ENCODE measurements around the gene WNK2. TPM values are rescaled to one million over a fixed set of nuclear protein-coding genes. Genes with fewer than 3 reads are reported as not detected.
A peak's percentile ranks its signal among the peaks of the same experiment; 100 is the strongest.

WNK2 gene
- total RNA-seq, 1 donor from 2014 or later, result 218 TPM

- no peak for DNase-seq
- Histone ChIP-seq H3K27ac (replicated peaks) (peak overlapping the region; percentile 84), H3K4me1 (peaks cover 87% of the 10 kb centered on the region), H3K4me3 (no peak overlapping the region), H3K27me3 (ENCODE audit: low read depth) (no peaks in the 10 kb centered on the region), H3K36me3 (no peaks in the 10 kb centered on the region), H3K9me3 (replicated peaks) (peaks cover 13% of the 10 kb centered on the region)
- TF ChIP-seq CTCF (IDR thresholded peaks at IDR 0.05; ENCODE audit: borderline replicate concordance), result no peak
- intact Hi-C loops (cut with micrococcal nuclease), result no loop called here
Measured at GRCh38 chr9:93217706-93218105, 33.8 kb downstream of the WNK2 start.

DNA sequence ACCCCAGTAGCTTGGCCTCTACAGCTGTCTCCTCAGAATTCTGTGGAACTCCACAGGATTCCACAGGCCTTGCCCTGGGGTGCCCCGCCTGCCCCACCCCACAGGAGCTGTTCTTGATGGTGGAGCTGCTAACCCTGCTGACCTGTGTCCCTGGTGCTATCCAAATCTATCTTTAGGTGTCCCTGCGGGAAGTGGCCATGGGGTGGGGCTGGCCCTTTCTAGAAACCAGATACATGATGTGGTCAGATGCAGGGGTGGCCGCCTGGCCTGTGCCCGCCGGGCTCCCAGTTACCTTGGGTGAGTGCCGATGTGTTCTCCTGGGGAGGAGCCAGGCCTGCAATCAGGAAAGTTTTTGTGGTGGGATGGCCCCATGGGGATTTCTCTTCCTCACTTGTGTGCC lies 34.2 kb downstream of the WNK2 start:
- H3K27me3 ChIP-seq (ENCODE audit: low read depth), result no peaks in the 10 kb centered on the region
- peaks cover 13% of the 10 kb centered on the region for H3K9me3 ChIP-seq (replicated peaks)
- DNase-seq, result peak; percentile 74
- intact Hi-C loops (cut with micrococcal nuclease), result no loop called here
- H3K36me3 ChIP-seq, result no peaks in the 10 kb centered on the region
- H3K27ac ChIP-seq (replicated peaks), result peak overlapping the region; percentile 84
- peaks cover 87% of the 10 kb centered on the region for H3K4me1 ChIP-seq
- H3K4me3 ChIP-seq, result peak overlapping the region; percentile 9
- TF ChIP-seq CTCF (IDR thresholded peaks at IDR 0.05; ENCODE audit: borderline replicate concordance), result no peak

GRCh38 chr9:93218671-93219420 lies 34.9 kb downstream of the WNK2 start:
- H3K27ac ChIP-seq (replicated peaks), result peak overlapping the region; percentile 84
- H3K27me3 ChIP-seq (ENCODE audit: low read depth), result no peaks in the 10 kb centered on the region
- peaks cover 13% of the 10 kb centered on the region for H3K9me3 ChIP-seq (replicated peaks)
- DNase-seq, result no peak
- H3K4me3 ChIP-seq, result peak overlapping the region; percentile 9
- H3K4me1 ChIP-seq, result peaks cover 88% of the 10 kb centered on the region
- intact Hi-C loops (cut with micrococcal nuclease), result no loop called here
- TF ChIP-seq CTCF (IDR thresholded peaks at IDR 0.05; ENCODE audit: borderline replicate concordance), result no peak
- no peaks in the 10 kb centered on the region for H3K36me3 ChIP-seq

GRCh38 chr9:93219692-93220091 lies 35.8 kb downstream of the WNK2 start:
- intact Hi-C loops (cut with micrococcal nuclease), result no loop called here

GRCh38 chr9:93220627-93221026 lies 36.7 kb downstream of the WNK2 start:
- intact Hi-C loops (cut with micrococcal nuclease), result no loop called here
- Histone ChIP-seq H3K36me3 (no peaks in the 10 kb centered on the region), H3K9me3 (replicated peaks) (peaks cover 5% of the 10 kb centered on the region), H3K27me3 (ENCODE audit: low read depth) (no peaks in the 10 kb centered on the region), H3K4me3 (no peak overlapping the region), H3K4me1 (peaks cover 93% of the 10 kb centered on the region), H3K27ac (replicated peaks) (peak overlapping the region; percentile 84)
- no peak for DNase-seq
- TF ChIP-seq CTCF (IDR thresholded peaks at IDR 0.05; ENCODE audit: borderline replicate concordance), result no peak

More at GRCh38 chr9:93219692-93220091, 35.8 kb downstream of the WNK2 start:
- Histone ChIP-seq H3K36me3 (no peaks in the 10 kb centered on the region), H3K4me1 (peaks cover 90% of the 10 kb centered on the region), H3K4me3 (no peak overlapping the region), H3K27me3 (ENCODE audit: low read depth) (no peaks in the 10 kb centered on the region), H3K27ac (replicated peaks) (peak overlapping the region; percentile 84), H3K9me3 (replicated peaks) (peaks cover 13% of the 10 kb centered on the region)
- TF ChIP-seq CTCF (IDR thresholded peaks at IDR 0.05; ENCODE audit: borderline replicate concordance), result no peak
- no peak for DNase-seq

Measured in left ventricle myocardium inferior (tissue), 1 donor.